HEK293 (cell line): ENCODE measurements around the gene RACGAP1.
A peak's percentile ranks its signal among the peaks of the same experiment; 100 is the strongest.

ENCODE experiments used
- CTCF ChIA-PET: fragments of 350-600 bp; formaldehyde crosslinking; extraction: SDS; loops from one replicate; lab custom pipeline; 2021; ENCODE audit warnings: antibody characterized with exemption; lab: Yijun Ruan, JAX
- POLR2A ChIA-PET: fragments of 300-600 bp; formaldehyde crosslinking; extraction: SDS; loops from one replicate; lab custom pipeline; 2020; ENCODE audit warnings: antibody characterized with exemption, inconsistent platforms; lab: Yijun Ruan, JAX
- H3K27ac ChIP-seq: fragments of 200-500 bp; sonication (Bioruptor generic); 2 replicates; pipeline ENCODE4 v1.5.1; 2014; ENCODE audit warnings: low read depth, low read length, control low read depth, inconsistent platforms; ENCODE audit errors: extremely low read depth
- H3K36me3 ChIP-seq, 2 experiments: fragments of 200-500 bp in 1 of 2; sonication (Bioruptor generic) in 1 of 2; 1 replicate in 1 of 2; 2 replicates in 1 of 2; pipeline ENCODE4 v1.5.1; 2014 to 2017; ENCODE audit warnings: inconsistent platforms in 2 of 2, low read length in 2 of 2; ENCODE audit not compliant: control insufficient read depth in 2 of 2, insufficient read depth in 1 of 2
- H3K4me1 ChIP-seq: fragments of 200-500 bp; sonication (Bioruptor generic); 2 replicates; pipeline ENCODE4 v1.5.1; 2014; ENCODE audit warnings: mild to moderate bottlenecking, low read length, inconsistent platforms; ENCODE audit not compliant: control insufficient read depth, insufficient read depth
- H3K4me3 ChIP-seq: 2 replicates; pipeline ENCODE4 v1.5.1; 2011; ENCODE audit warnings: low read depth, mild to moderate bottlenecking, control low read depth, low read length, moderate library complexity
- H3K9me3 ChIP-seq: fragments of 200-500 bp; sonication (Bioruptor generic); 2 replicates; pipeline ENCODE4 v1.5.1; 2014; ENCODE audit warnings: low read depth, low read length, inconsistent platforms; ENCODE audit not compliant: control insufficient read depth, insufficient read depth
- GLIS1 ChIP-seq: fragments of 450-650 bp; formaldehyde crosslinking; IDR thresholded peaks from 2 replicates; pipeline ENCODE4 v1.5.1; 2016; ENCODE audit warnings: missing biosample characterization, missing genetic modification characterization
- MZF1 ChIP-seq: fragments of 450-650 bp; formaldehyde crosslinking; IDR thresholded peaks from 2 replicates; pipeline ENCODE4 v1.5.1; 2017; ENCODE audit warnings: missing biosample characterization, missing genetic modification characterization, borderline replicate concordance
- SCRT1 ChIP-seq: fragments of 450-650 bp; formaldehyde crosslinking; IDR thresholded peaks from 2 replicates; pipeline ENCODE4 v1.5.1; 2016; ENCODE audit warnings: missing biosample characterization, missing genetic modification characterization, borderline replicate concordance
- SCRT2 ChIP-seq: fragments of 450-650 bp; formaldehyde crosslinking; IDR thresholded peaks from 2 replicates; pipeline ENCODE4 v1.5.1; 2016; ENCODE audit warnings: missing biosample characterization, missing genetic modification characterization
- ZFHX2 ChIP-seq: fragments of 450-650 bp; formaldehyde crosslinking; conservative IDR thresholded peaks from 2 replicates; pipeline ENCODE4 v1.5.1; 2016; ENCODE audit warnings: missing biosample characterization, missing genetic modification characterization
- ZFP37 ChIP-seq: fragments of 450-650 bp; formaldehyde crosslinking; IDR thresholded peaks from 2 replicates; pipeline ENCODE4 v1.5.1; 2016; ENCODE audit warnings: missing biosample characterization, missing genetic modification characterization
- ZNF138 ChIP-seq: fragments of 450-650 bp; formaldehyde crosslinking; IDR thresholded peaks from 2 replicates; pipeline ENCODE4 v1.5.1; 2016; ENCODE audit warnings: missing biosample characterization, missing genetic modification characterization, borderline replicate concordance
- ZNF585B ChIP-seq: fragments of 450-650 bp; formaldehyde crosslinking; IDR thresholded peaks from 2 replicates; pipeline ENCODE4 v1.5.1; 2016; ENCODE audit warnings: missing biosample characterization, missing genetic modification characterization
- ZNF624 ChIP-seq: fragments of 450-650 bp; formaldehyde crosslinking; IDR thresholded peaks from 2 replicates; pipeline ENCODE4 v1.5.1; 2017; ENCODE audit warnings: missing biosample characterization, missing genetic modification characterization
- TF ChIP-seq, protein P1 (sequence below): fragments of 450-650 bp; formaldehyde crosslinking; IDR thresholded peaks from 2 replicates; pipeline ENCODE4 v1.5.1; 2017; ENCODE audit warnings: missing biosample characterization, missing genetic modification characterization
- TF ChIP-seq, protein P2 (sequence below): fragments of 450-650 bp; formaldehyde crosslinking; IDR thresholded peaks from 2 replicates; pipeline ENCODE4 v1.5.1; 2016; ENCODE audit warnings: missing biosample characterization, missing genetic modification characterization, borderline replicate concordance

Gene RACGAP1

DNA sequence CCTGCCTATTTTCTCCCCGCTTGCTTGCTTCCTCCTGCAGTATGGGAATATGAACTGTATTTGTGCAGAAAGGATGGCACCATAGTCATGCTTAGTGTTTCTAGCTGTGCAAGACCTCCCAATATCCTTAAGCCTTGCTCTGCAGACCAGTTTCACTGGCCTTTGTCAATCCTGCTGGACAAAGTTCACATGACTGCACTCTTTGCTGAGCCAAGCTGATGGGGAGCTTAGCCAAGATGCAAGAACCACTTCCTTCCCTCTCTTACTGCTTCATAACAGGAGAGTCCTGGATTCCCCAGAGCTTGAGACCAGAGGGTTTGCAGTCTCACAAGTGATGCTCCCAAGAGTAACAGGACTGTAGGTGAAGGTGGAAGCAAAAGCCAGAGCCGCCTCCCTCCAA is 35.9 kb upstream of the RACGAP1 start:
- POLR2A ChIA-PET: no interaction called here
- Histone ChIP-seq H3K9me3 (no peaks in the 10 kb centered on the region), H3K4me1 (no peaks in the 10 kb centered on the region; the same call in 1 of the 2 replicates), H3K4me3 (no peak overlapping the region), H3K36me3 (peaks cover 0 to 42% of the 10 kb centered on the region in 2 experiments; a peak in 1 of 3 replicates), H3K27ac (no peak overlapping the region)
- TF ChIP-seq MZF1 (tag by site-specific recombination) (no peak), ZFP37 (tag by site-specific recombination) (no peak), ZNF624 (tag by site-specific recombination) (no peak)
- TF ChIP-seq, protein P1, sequence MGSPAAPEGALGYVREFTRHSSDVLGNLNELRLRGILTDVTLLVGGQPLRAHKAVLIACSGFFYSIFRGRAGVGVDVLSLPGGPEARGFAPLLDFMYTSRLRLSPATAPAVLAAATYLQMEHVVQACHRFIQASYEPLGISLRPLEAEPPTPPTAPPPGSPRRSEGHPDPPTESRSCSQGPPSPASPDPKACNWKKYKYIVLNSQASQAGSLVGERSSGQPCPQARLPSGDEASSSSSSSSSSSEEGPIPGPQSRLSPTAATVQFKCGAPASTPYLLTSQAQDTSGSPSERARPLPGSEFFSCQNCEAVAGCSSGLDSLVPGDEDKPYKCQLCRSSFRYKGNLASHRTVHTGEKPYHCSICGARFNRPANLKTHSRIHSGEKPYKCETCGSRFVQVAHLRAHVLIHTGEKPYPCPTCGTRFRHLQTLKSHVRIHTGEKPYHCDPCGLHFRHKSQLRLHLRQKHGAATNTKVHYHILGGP (tag by site-specific recombination): no peak
- CTCF ChIA-PET: interaction anchor here (0.7 to 5.1 kb wide), 4 partner anchors 9 to 116 kb away, joined by 4 to 40 read pairs (median 20); no protein-coding TSS in a partner anchor

DNA sequence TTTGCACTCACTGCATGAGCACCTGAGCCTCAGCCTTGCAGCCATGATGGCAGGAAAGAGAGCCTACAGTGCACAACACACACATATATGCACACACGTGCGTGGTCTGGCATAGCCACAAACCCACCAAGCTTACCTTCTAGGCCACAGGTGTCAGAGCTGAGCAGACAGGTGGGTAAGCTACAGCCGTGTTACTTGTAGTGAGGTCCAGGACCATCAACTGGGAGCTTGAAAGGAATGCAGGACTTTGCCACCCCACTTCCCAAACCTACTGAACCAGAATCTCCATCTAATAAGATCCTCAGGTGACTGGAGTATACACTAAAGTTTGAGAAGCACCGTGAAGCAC is 34.8 kb upstream of the RACGAP1 start:
- Histone ChIP-seq H3K27ac (no peak overlapping the region), H3K4me1 (no peaks in the 10 kb centered on the region; the same call in 1 of the 2 replicates), H3K4me3 (no peak overlapping the region), H3K9me3 (no peaks in the 10 kb centered on the region), H3K36me3 (peaks cover 0 to 34% of the 10 kb centered on the region in 2 experiments; a peak in 1 of 3 replicates)
- TF ChIP-seq SCRT1 (tag by site-specific recombination) (peak; percentile 94), SCRT2 (tag by site-specific recombination) (peak; percentile 83), ZNF585B (tag by site-specific recombination) (no peak)
- CTCF ChIA-PET: interaction anchor here (0.7 to 5.1 kb wide), 3 partner anchors 10 to 94 kb away, joined by 5 to 40 read pairs (median 23); no protein-coding TSS in a partner anchor
- POLR2A ChIA-PET: interaction anchor here (1.5 kb wide), 1 partner anchor 25 kb away, joined by 5 read pairs; the partner anchor contains the start of gene SMARCD1

DNA sequence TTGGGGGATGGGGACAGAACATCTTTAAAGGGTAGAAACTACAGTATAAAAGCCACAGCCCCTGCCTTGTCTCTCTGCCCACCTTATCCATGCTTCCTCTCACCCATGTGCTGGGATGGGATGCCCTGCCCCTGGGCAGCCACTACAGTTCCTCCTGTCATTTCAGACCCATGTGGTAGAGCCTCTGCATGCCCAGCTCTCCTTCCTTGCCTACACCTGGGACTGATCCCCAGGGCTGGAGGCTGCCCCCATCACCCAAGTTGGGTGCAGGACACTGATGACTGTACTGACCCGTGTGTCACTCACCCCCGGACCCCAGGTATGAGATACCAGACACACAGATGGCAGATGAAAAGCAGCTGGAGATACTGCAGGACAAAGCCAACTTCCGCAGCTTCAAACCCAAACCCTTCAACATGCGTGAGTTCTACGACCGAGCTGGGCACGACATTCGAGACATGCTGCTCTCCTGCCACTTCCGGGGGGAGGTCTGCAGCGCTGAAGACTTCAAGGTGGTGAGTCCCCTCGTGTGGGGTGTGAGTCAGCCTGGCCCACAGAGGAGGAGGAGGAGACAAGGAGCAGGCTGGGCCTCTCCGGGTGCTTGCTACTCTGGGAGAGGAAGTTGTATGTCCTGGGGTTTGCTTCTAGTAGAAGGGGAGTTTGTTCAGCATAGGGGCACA is 34.3 kb upstream of the RACGAP1 start:
- H3K4me3 ChIP-seq: no peak overlapping the region
- TF ChIP-seq GLIS1 (tag by site-specific recombination): peak; percentile 55
- TF ChIP-seq ZNF138 (tag by site-specific recombination): no peak
- H3K36me3 ChIP-seq: peaks cover 0 to 33% of the 10 kb centered on the region in 2 experiments; a peak in 1 of 3 replicates
- ChIA-PET POLR2A (interaction anchor here (1.5 kb wide), 1 partner anchor 25 kb away, joined by 5 read pairs; the partner anchor contains the start of gene SMARCD1), CTCF (interaction anchor here (0.7 to 5.1 kb wide), 7 partner anchors 11 to 93 kb away, joined by 3 to 40 read pairs (median 6); no protein-coding TSS in a partner anchor)
- H3K4me1 ChIP-seq: no peaks in the 10 kb centered on the region; the same call in 1 of the 2 replicates
- H3K27ac ChIP-seq: no peak overlapping the region
- no peaks in the 10 kb centered on the region for H3K9me3 ChIP-seq

DNA sequence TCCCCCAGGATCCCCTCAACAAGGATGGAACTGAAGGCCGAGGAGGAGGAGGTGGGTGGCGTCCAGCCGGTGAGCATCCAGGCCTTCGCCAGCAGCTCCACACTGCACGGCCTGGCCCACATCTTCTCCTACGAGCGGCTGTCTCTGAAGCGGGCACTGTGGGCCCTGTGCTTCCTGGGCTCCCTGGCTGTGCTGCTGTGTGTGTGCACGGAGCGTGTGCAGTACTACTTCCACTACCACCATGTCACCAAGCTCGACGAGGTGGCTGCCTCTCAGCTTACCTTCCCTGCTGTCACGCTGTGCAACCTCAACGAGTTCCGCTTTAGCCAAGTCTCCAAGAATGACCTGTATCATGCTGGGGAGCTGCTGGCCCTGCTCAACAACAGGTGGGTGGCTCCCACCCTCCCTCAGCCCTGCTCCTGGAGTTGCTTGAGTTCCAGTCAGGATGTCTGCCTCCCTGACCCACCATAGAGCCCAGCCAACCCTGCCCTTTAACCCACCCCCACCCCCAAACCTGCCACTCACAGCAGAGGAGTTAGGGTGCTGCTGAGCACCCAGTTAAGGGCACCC is 33.5 kb upstream of the RACGAP1 start:
- Histone ChIP-seq H3K9me3 (no peaks in the 10 kb centered on the region), H3K4me1 (no peaks in the 10 kb centered on the region; the same call in 1 of the 2 replicates), H3K36me3 (peaks cover 0 to 33% of the 10 kb centered on the region in 2 experiments; a peak in 1 of 3 replicates), H3K4me3 (no peak overlapping the region), H3K27ac (no peak overlapping the region)
- TF ChIP-seq ZFHX2 (tag by site-specific recombination) (0 out of 2 replicates have a peak, but pooled peaks have one; percentile 6), SCRT1 (tag by site-specific recombination) (peak; percentile 77), SCRT2 (tag by site-specific recombination) (peak; percentile 93)
- TF ChIP-seq, protein P2, sequence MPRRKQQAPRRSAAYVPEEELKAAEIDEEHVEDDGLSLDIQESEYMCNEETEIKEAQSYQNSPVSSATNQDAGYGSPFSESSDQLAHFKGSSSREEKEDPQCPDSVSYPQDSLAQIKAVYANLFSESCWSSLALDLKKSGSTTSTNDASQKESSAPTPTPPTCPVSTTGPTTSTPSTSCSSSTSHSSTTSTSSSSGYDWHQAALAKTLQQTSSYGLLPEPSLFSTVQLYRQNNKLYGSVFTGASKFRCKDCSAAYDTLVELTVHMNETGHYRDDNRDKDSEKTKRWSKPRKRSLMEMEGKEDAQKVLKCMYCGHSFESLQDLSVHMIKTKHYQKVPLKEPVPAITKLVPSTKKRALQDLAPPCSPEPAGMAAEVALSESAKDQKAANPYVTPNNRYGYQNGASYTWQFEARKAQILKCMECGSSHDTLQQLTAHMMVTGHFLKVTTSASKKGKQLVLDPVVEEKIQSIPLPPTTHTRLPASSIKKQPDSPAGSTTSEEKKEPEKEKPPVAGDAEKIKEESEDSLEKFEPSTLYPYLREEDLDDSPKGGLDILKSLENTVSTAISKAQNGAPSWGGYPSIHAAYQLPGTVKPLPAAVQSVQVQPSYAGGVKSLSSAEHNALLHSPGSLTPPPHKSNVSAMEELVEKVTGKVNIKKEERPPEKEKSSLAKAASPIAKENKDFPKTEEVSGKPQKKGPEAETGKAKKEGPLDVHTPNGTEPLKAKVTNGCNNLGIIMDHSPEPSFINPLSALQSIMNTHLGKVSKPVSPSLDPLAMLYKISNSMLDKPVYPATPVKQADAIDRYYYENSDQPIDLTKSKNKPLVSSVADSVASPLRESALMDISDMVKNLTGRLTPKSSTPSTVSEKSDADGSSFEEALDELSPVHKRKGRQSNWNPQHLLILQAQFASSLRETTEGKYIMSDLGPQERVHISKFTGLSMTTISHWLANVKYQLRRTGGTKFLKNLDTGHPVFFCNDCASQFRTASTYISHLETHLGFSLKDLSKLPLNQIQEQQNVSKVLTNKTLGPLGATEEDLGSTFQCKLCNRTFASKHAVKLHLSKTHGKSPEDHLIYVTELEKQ: no peak
- ChIA-PET POLR2A (interaction anchor here (1.5 kb wide), 1 partner anchor 26 kb away, joined by 5 read pairs; the partner anchor contains the start of gene SMARCD1), CTCF (interaction anchor here (0.9 to 5.1 kb wide), 6 partner anchors 11 to 92 kb away, joined by 3 to 40 read pairs (median 10); no protein-coding TSS in a partner anchor)
